HS-27A (cell line): ENCODE results near the gene KRTAP10-2.
"Not testable (repeated sequence)": the region's sequence is repeated elsewhere in the genome, so short reads cannot be mapped to it uniquely, and the experiment has no call there.

Source experiments
- DNase-seq: peaks from one replicate; pipeline ENCODE4 v3.0.0-alpha.2; 2012; ENCODE audit warnings: low read depth, missing footprints

Gene KRTAP10-2

DNA sequence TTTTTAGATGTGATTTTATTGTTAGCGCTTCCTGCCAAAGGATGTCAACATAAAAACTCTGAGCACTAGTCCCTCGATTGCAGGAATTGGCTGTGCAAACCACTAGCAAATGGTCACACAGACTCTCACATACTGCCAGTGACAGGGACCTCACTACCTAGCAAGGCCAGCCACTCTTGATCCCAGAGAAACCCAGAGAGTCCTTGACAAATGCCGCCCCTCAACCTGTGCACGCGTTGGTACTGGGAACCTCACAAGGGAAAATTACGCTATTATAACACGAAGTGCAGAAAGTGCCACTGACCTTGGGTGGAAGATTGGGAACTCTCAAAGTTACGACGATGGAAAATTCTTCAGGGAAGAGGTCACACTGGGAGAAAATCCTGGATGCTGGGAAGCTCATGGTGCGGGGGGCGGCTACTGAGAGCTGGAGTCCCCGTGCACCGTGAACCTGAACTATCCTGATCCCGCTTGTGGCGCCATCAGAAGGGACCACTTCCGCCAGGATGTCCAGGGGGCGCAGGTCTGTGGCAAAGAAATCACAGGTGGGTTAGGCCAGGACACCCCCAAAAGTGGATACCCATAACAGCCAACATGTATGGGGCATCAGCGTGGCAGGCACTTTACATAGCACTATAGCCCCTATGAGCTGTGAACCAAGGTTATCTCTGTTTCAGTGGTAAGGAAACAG is 16.3 kb upstream of the KRTAP10-2 start:
- no peak for DNase-seq

DNA sequence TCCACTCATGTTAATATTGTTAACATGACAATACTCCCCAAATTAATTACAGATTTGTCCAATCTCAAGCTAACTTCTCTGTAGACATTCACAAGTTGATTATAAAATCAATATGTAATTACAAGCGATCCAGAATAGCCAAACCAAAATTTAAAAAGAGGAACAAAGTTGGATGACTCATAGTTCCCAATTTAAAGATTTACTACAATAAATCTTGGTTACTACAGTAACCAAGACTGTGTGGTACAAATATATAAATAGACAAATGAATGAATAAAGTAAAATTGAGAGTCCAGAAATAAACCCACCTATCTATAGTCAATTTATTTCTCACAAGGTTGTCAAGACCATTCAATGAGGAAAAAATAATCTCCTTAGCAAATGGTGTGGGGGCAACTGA is 15.1 kb upstream of the KRTAP10-2 start:
- DNase-seq, result no peak

DNA sequence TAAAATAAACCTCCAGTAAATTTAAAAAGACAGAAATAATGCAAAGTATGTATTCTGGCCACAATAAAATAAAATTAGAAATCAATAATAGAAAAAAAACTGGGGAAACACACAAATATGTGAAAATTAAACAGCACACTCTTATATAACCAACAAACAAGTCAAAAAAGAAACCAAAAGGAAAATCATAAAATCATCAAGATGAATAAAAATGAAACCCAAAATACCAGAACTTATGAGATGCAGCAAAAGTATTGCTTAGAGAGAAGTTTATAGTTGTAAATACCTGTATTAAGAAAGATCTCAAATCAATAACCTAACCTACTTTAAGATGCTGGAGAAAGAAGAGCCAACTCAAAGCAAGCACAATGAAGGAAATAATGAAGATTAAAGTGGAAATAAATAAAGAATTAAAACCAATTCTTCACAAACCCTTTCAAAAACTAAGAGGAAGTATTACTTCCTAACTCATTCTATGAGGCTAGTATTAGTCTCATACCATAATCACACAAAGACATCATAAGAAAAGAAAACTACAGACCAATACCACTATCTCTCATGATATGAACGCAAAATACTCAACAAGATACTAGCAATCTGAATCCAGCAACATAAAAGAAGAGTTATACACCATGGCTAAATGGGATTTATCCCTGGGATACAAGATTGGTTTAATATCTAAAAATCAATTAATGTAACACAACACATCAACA is 13.7 kb upstream of the KRTAP10-2 start:
- DNase-seq, result no peak

DNA sequence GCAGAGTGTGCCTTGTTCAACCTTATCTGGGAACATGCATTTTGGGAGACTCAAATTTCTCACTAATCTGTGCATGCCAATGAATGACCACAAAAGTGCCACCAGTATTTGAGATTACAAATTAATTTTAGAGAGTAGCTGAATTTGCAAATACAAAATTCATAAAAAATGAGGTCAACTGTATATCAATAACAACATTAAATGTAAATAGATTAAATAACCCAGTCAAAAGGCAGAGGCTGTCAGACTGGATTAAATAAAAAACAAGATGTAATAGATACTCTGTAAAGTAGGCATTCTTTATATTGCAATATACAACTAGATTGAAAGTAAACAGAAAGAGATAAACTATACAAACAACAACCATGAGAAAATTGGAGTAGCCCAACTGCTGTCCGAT is 12.8 kb upstream of the KRTAP10-2 start:
- DNase-seq, result no peak

- DNase-seq, result no peak
Measured at GRCh38 chr21:44558695-44559094, 7.4 kb upstream of the KRTAP10-2 start, which contains the start of gene KRTAP10-3. TSS of gene KRTAP10-3 (minus strand) at chr21:44558795. CDS start at chr21:44558715, 80 bp downstream.

GRCh38 chr21:44558329-44558675 is 7.0 kb upstream of the KRTAP10-2 start:
- not testable (repeated sequence) for DNase-seq

GRCh38 chr21:44557491-44558328 is 6.4 kb upstream of the KRTAP10-2 start:
- DNase-seq, result no peak

GRCh38 chr21:44556879-44557278 is 5.6 kb upstream of the KRTAP10-2 start:
- DNase-seq, result no peak

- DNase-seq, result no peak
Measured at GRCh38 chr21:44555200-44555875, 4.0 kb upstream of the KRTAP10-2 start.

GRCh38 chr21:44552681-44553080 is 1.4 kb upstream of the KRTAP10-2 start:
- no peak for DNase-seq

- no peak for DNase-seq
Measured at GRCh38 chr21:44552136-44552535, 831 bp upstream of the KRTAP10-2 start.

- DNase-seq, result no peak
Measured at GRCh38 chr21:44550807-44551206, 498 bp downstream of the KRTAP10-2 start.

GRCh38 chr21:44550285-44550684 is 1.0 kb downstream of the KRTAP10-2 start:
- not testable (repeated sequence) for DNase-seq

DNA sequence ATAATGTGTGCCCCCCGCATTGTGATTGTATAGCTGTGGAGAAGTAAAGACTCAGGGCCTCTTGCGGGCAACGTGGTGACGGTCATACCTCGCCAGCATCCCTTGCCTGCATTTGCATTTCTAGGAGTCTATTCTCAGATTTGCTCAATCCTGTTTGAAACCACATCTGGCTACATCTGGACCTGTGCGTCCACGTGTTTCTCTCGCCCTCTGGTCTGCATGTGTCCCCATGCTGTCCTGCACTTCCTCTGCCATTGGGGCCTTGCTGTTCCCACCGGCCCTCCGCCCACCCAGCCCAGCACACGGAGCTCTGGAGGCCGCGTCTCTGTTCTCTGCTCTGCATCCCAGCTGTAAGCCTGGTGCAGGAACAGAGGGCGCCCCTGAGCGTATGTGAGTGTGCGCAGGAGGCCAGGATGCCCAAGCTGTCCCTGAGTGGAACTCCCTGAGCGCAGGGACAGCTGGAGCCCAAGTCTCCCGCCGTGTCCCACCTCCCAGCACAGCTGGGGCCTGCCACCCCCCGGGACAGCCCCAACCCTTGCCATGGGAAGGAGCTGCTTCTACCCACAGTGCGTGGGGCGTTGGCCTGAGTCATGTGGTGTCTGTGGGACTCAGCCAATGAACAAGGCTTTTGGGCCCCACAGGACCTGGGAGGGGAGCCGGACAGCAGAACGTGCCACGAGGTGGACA is 1.6 kb downstream of the KRTAP10-2 start:
- DNase-seq, result no peak

DNA sequence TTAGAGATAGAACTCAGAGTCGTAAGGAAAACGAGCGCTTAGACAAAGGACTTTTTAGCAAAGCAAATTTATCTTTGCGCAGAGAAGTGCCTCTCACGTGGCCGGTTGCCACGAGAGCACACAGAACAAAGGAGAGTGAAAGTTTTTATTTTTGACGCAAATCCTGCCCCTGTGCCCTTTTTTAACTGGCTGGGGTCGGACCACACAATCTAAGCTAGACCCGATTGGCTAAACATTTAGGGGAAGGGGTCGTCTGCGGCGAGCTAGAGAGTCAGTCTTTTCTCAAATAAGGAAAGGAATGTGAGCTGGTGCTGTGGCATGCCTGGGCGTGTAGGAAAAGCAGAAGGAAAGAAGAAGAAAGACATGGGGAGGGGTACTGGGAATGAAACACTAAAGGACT is 2.4 kb downstream of the KRTAP10-2 start:
- DNase-seq, result no peak

DNA sequence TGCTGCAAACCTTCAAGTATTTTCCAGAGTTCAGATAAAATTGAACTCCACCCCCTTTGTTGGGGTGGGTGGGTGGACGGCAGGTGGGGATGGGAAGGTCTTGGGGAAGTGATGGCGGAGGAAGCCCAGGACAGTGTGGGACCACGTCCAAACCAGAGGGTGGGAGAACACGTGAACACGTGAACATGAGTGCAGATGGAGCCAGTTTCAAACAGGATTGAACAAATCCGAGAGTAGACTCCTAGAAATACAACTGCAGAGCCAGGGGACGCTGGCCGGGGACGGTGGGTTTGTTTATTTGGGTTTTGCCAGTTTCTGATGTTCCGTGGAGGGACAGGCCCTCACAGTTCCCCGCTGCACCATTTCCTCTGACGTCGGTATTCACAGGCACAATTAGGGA is 2.9 kb downstream of the KRTAP10-2 start:
- DNase-seq, result no peak

DNA sequence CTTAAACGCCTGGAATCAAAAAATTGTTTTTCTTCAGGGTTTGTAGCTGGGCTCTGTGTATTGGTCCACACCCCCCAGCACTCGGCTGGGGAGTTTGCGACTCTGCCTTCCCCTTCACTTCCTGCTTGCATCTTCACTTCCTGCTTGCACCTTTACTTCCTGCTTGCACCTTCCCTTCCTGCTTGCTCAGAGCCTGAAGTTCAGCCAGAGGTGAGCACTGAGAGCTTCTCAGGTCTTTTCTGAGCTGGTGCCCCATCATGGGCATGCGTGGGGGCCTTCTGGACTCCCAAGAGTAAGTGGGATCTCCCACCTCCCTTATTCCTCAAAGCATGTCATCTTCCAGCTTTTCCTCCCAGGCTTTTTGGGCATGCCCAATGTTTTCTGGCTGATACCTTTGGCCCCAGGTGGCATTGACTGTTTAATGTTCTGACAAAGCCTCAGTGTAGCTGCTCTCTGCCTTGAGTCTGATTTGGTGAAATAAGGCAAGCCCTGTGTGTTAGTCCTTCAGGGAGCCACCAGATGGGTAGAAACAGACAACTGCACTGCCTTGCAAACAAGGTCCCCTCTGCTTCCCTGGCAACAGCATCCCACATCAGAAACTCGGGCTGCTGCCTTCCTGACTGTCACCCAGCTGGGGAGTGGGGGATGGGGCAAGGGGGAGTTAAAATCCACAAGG is 3.5 kb downstream of the KRTAP10-2 start:
- DNase-seq, result no peak

DNA sequence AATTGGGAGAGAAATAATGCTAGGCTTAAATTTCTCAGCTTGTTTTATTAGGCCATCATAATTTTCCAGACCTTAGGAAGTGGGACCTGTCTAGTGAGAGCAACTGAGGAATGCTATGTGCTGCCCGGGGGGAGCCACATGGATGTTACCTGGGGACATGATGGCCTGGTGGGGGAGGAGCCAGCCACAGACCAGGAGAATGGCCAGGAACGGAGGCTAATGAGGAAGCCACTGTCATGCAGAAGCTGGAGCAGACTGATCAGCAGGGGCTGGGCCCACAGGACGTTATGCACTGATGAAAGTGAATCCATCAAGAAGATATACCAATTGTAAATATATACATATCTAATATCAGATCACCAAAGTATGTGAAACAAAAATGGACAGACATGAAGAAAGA is 6.7 kb downstream of the KRTAP10-2 start:
- DNase-seq, result no peak

- DNase-seq, result no peak
Measured at GRCh38 chr21:44542716-44543115, 8.6 kb downstream of the KRTAP10-2 start.

- DNase-seq, result no peak
Measured at GRCh38 chr21:44540741-44541288, 10.5 kb downstream of the KRTAP10-2 start.
